GM23338 (cell line): ENCODE results near the gene BRDT. TPM values are rescaled to one million over a fixed set of nuclear protein-coding genes. Genes with fewer than 3 reads are reported as not detected.

ENCODE experiments used
- ATAC-seq: fragments of 200-7000 bp; cut with Tn5 transposase; 3 replicates; pipeline ENCODE4 v1.9.1; 2020
- DNase-seq: peaks from one replicate; pipeline ENCODE4 v3.0.0-alpha.2; 2015; ENCODE audit warnings: low spot score
- H2AFZ ChIP-seq: fragments of 200-600 bp; sonication (generic); 2 replicates; pipeline ENCODE4 v1.8.0; 2016; ENCODE audit warnings: antibody characterized with exemption, mild to moderate bottlenecking, moderate library complexity
- H3F3A ChIP-seq: fragments of 200-600 bp; sonication (generic); replicated peaks from 2 replicates; pipeline ENCODE4 v1.8.0; 2017; ENCODE audit warnings: antibody characterized with exemption, mixed run types, low read depth
- H3K27ac ChIP-seq: fragments of 200-600 bp; sonication (generic); 2 replicates; pipeline ENCODE4 v1.6.1; 2016; ENCODE audit warnings: low read depth
- H3K27me3 ChIP-seq: fragments of 200-600 bp; sonication (generic); 2 replicates; pipeline ENCODE4 v1.8.0; 2016; ENCODE audit warnings: mild to moderate bottlenecking, mixed run types, moderate library complexity; ENCODE audit not compliant: insufficient read depth
- H3K36me3 ChIP-seq: fragments of 200-600 bp; sonication (generic); 2 replicates; pipeline ENCODE4 v1.8.0; 2016; ENCODE audit warnings: mild to moderate bottlenecking; ENCODE audit not compliant: insufficient read depth
- H3K4me1 ChIP-seq: fragments of 200-600 bp; sonication (generic); 2 replicates; pipeline ENCODE4 v1.8.0; 2016; ENCODE audit warnings: mild to moderate bottlenecking, moderate library complexity; ENCODE audit not compliant: insufficient read depth
- H3K4me2 ChIP-seq: fragments of 200-600 bp; sonication (generic); 2 replicates; pipeline ENCODE4 v1.7.1; 2017; ENCODE audit warnings: mixed run types
- H3K4me3 ChIP-seq: fragments of 200-600 bp; sonication (generic); 2 replicates; pipeline ENCODE4 v1.6.1; 2016; ENCODE audit warnings: mixed run types
- H3K79me2 ChIP-seq: fragments of 200-600 bp; sonication (generic); replicated peaks from 2 replicates; pipeline ENCODE4 v1.8.0; 2017; ENCODE audit warnings: mild to moderate bottlenecking; ENCODE audit not compliant: insufficient read depth
- H3K9me2 ChIP-seq: fragments of 200-600 bp; sonication (generic); 2 replicates; pipeline ENCODE4 v1.8.0; 2017; ENCODE audit not compliant: insufficient read depth
- H4K20me1 ChIP-seq: fragments of 200-600 bp; sonication (generic); replicated peaks from 2 replicates; pipeline ENCODE4 v1.8.0; 2017; ENCODE audit warnings: mild to moderate bottlenecking; ENCODE audit not compliant: insufficient read depth
- H3K27ac Mint-ChIP-seq: 2 replicates; pipeline ENCODE4 v1.8.0; 2020; ENCODE audit warnings: inconsistent platforms, mild to moderate bottlenecking, moderate library complexity, mixed read lengths
- H3K27me3 Mint-ChIP-seq: 3 replicates; pipeline ENCODE4 v1.8.0; 2022; ENCODE audit warnings: low read depth, mild to moderate bottlenecking, moderate library complexity, mixed read lengths, inconsistent platforms; ENCODE audit not compliant: insufficient read depth, poor library complexity
- H3K36me3 Mint-ChIP-seq: 3 replicates; pipeline ENCODE4 v1.8.0; 2021; ENCODE audit warnings: low read depth, mild to moderate bottlenecking, inconsistent platforms, moderate library complexity, mixed read lengths
- H3K4me1 Mint-ChIP-seq: 3 replicates; pipeline ENCODE4 v1.8.0; 2020; ENCODE audit warnings: mild to moderate bottlenecking, inconsistent platforms, mixed read lengths
- H3K4me3 Mint-ChIP-seq: 3 replicates; pipeline ENCODE4 v1.8.0; 2021; ENCODE audit warnings: moderate library complexity, mild to moderate bottlenecking, inconsistent platforms, mixed read lengths
- H3K9me3 Mint-ChIP-seq: 3 replicates; pipeline ENCODE4 v1.8.0; 2020; ENCODE audit warnings: moderate library complexity, mild to moderate bottlenecking, inconsistent platforms, mixed read lengths
- CREB1 ChIP-seq: fragments of 250-450 bp; sonication (Bioruptor Pico); IDR thresholded peaks from 2 replicates; pipeline ENCODE4 v1.5.0; 2020; ENCODE audit warnings: low read depth, mild to moderate bottlenecking, moderate library complexity
- CTCF ChIP-seq, 2 experiments: fragments of 200-600 bp in 1 of 2; sonication (generic) in 1 of 2; conservative IDR thresholded peaks; 2 replicates each; pipeline versions ENCODE4 v1.5.1 to v1.6.1; 2016 to 2017; ENCODE audit warnings: antibody characterized with exemption in 2 of 2, low read depth in 2 of 2, mild to moderate bottlenecking in 2 of 2, moderate library complexity in 1 of 2
- ETS1 ChIP-seq: IDR thresholded peaks from 2 replicates; pipeline ENCODE4 v1.6.1; 2016; ENCODE audit warnings: antibody characterized with exemption
- EZH2 ChIP-seq: fragments of 200-600 bp; sonication (generic); IDR thresholded peaks from one replicate; pipeline ENCODE4 v1.8.0; 2017; ENCODE audit warnings: antibody characterized with exemption, mild to moderate bottlenecking, low read depth; ENCODE audit not compliant: unreplicated experiment
- EZH2phosphoT487 ChIP-seq: fragments of 200-600 bp; sonication (generic); IDR thresholded peaks from one replicate; pipeline ENCODE4 v1.8.1; 2018; ENCODE audit warnings: antibody characterized with exemption; ENCODE audit not compliant: unreplicated experiment
- JUNB ChIP-seq: IDR thresholded peaks from one replicate; pipeline ENCODE4 v1.6.1; 2016; ENCODE audit warnings: antibody characterized with exemption; ENCODE audit not compliant: unreplicated experiment
- NANOG ChIP-seq: IDR thresholded peaks from 2 replicates; pipeline ENCODE4 v1.6.1; 2016; ENCODE audit warnings: antibody characterized with exemption, borderline replicate concordance
- POLR2AphosphoS5 ChIP-seq: IDR thresholded peaks from 2 replicates; pipeline ENCODE4 v1.6.1; 2016; ENCODE audit warnings: antibody characterized with exemption, low read depth
- REST ChIP-seq: IDR thresholded peaks from one replicate; pipeline ENCODE4 v1.6.1; 2018; ENCODE audit warnings: antibody characterized with exemption; ENCODE audit not compliant: unreplicated experiment
- STAT1 ChIP-seq: IDR thresholded peaks from one replicate; pipeline ENCODE4 v1.6.1; 2016; ENCODE audit warnings: antibody characterized with exemption; ENCODE audit not compliant: unreplicated experiment
- ZNF114 ChIP-seq: fragments of 250-450 bp; sonication (Bioruptor Pico); IDR thresholded peaks from 2 replicates; pipeline ENCODE4 v1.5.0; 2020; ENCODE audit warnings: mild to moderate bottlenecking, moderate library complexity
- ZNF331 ChIP-seq: fragments of 250-450 bp; sonication (Bioruptor Pico); IDR thresholded peaks from 2 replicates; pipeline ENCODE4 v1.5.0; 2020; ENCODE audit warnings: low read depth, mild to moderate bottlenecking, moderate library complexity
- ZNF462 ChIP-seq: fragments of 250-450 bp; sonication (Bioruptor Pico); IDR thresholded peaks from 2 replicates; pipeline ENCODE4 v1.5.0; 2020; ENCODE audit warnings: mild to moderate bottlenecking, moderate library complexity
- polyA plus RNA-seq: library from polyadenylated mRNA; unstranded; fragments of >200 nt; fragmentation: Nextera tagmentation; extraction: Ambion mirVana; gene quantifications from 2 replicates; pipeline ENCODE4 v1.2.1, GENCODE V29; 2016
- total RNA-seq: library from RNA; depleted of rRNA; stranded (reverse); fragments of >200 nt; shearing (Covaris generic); gene quantifications from 2 replicates; pipeline ENCODE4 v1.2.3, GENCODE V29; 2014

BRDT gene
- total and polyA plus RNA-seq, 2 experiments from 2014 or later: 0.58 to 0.80 TPM

GRCh38 chr1:91929250-91929649 lies 20.0 kb upstream of the BRDT start (continued):
- TF ChIP-seq JUNB (no peak), CTCF (conservative IDR thresholded peaks at IDR 0.05; ENCODE audit: low read depth in 2 of 2) (no peak)

- Mint-ChIP-seq H3K4me3 (no peak overlapping the region), H3K36me3 (no peaks in the 10 kb centered on the region; the same call in 2 of the 3 replicates), H3K27me3 (peaks cover 4% of the 10 kb centered on the region), H3K9me3 (no peaks in the 10 kb centered on the region), H3K4me1 (no peaks in the 10 kb centered on the region), H3K27ac (no peak overlapping the region)
- Histone ChIP-seq H3K4me1 (no peaks in the 10 kb centered on the region), H3K9me2 (no peaks in the 10 kb centered on the region), H3K27ac (no peak overlapping the region), H3K27me3 (no peaks in the 10 kb centered on the region), H3K4me2 (no peak overlapping the region), H2AFZ (no peak overlapping the region), H3K79me2 (no peaks in the 10 kb centered on the region), H4K20me1 (no peaks in the 10 kb centered on the region), H3F3A (no peaks in the 10 kb centered on the region), H3K4me3 (no peak overlapping the region), H3K36me3 (no peaks in the 10 kb centered on the region)
- ATAC-seq (no peak), DNase-seq (no peak)
- TF ChIP-seq POLR2AphosphoS5 (no peak), ZNF331 (CRISPR knock-in tag) (no peak), REST (no peak), STAT1 (no peak), EZH2phosphoT487 (no peak), CREB1 (no peak), ZNF114 (CRISPR knock-in tag) (no peak), ETS1 (no peak), ZNF462 (CRISPR knock-in tag) (no peak), JUNB (no peak), EZH2 (no peak), NANOG (no peak)
These were observed 11.6 kb upstream of the BRDT start for GRCh38 chr1:91937613-91938012.
